OCI-LY3 (cell line): Measurements from ENCODE around the gene C10orf90.

Source experiments
- H2AFZ ChIP-seq: fragments of 200-600, 300-600 bp; shearing (Covaris generic); 2 replicates; pipeline ENCODE4 v1.6.0; 2014; ENCODE audit warnings: antibody characterized with exemption, low read depth, low read length
- H3K27ac ChIP-seq: fragments of 200-600, 300-600 bp; sonication (generic); 2 replicates; pipeline ENCODE4 v1.5.1; 2014; ENCODE audit warnings: mild to moderate bottlenecking, low read length, moderate library complexity, mixed read lengths
- H3K27me3 ChIP-seq: fragments of 200-600, 300-600 bp; sonication (generic); 2 replicates; pipeline ENCODE4 v1.6.1; 2014; ENCODE audit warnings: low read depth, low read length, mixed read lengths
- H3K36me3 ChIP-seq: fragments of 200-600, 300-600 bp; sonication (generic); replicated peaks from 2 replicates; pipeline ENCODE3; 2014; ENCODE audit warnings: low read depth, low read length, mixed read lengths
- H3K4me1 ChIP-seq: fragments of 300-600, 200-600 bp; sonication (generic); 2 replicates; pipeline ENCODE4 v1.6.1; 2014; ENCODE audit warnings: low read length, mixed read lengths
- H3K4me2 ChIP-seq: fragments of 200-600, 300-600 bp; sonication (generic); 2 replicates; pipeline ENCODE4 v1.6.1; 2014; ENCODE audit warnings: low read length, mixed read lengths
- H3K4me3 ChIP-seq: fragments of 300-600, 200-600 bp; sonication (generic); 2 replicates; pipeline ENCODE4 v1.5.1; 2014; ENCODE audit warnings: antibody characterized with exemption, mild to moderate bottlenecking, low read length, moderate library complexity
- H3K79me2 ChIP-seq: fragments of 300-600, 200-600 bp; shearing (Covaris generic); 2 replicates; pipeline ENCODE4 v1.6.1; 2014; ENCODE audit warnings: mild to moderate bottlenecking, low read length, mixed read lengths
- H3K9ac ChIP-seq: fragments of 300-600, 200-600 bp; shearing (Covaris generic); 2 replicates; pipeline ENCODE4 v1.6.0; 2014; ENCODE audit warnings: mild to moderate bottlenecking, low read length, moderate library complexity
- H3K9me3 ChIP-seq: fragments of 200-600, 300-600 bp; shearing (Covaris generic); 2 replicates; pipeline ENCODE4 v1.6.1; 2014; ENCODE audit warnings: low read length, mixed read lengths; ENCODE audit not compliant: insufficient read depth
- H4K20me1 ChIP-seq: fragments of 200-600, 300-600 bp; sonication (generic); 2 replicates; pipeline ENCODE4 v1.6.1; 2016; ENCODE audit warnings: low read length, mixed read lengths; ENCODE audit not compliant: insufficient read depth
- CTCF ChIP-seq: fragments of 200-600, 300-600 bp; sonication (generic); IDR thresholded peaks from 2 replicates; pipeline ENCODE4 v1.5.1; 2014; ENCODE audit warnings: antibody characterized with exemption, low read length, low read depth
- EZH2phosphoT487 ChIP-seq: fragments of 200-600 bp; shearing (Covaris generic); IDR thresholded peaks from 2 replicates; pipeline ENCODE4 v1.6.1; 2018; ENCODE audit warnings: antibody characterized with exemption, mixed run types, low read depth

Gene C10orf90

GRCh38 chr10:126422567-126422966 lies 247.9 kb downstream of the C10orf90 start:
- Histone ChIP-seq H3K27ac (no peak overlapping the region), H3K36me3 (no peaks in the 10 kb centered on the region), H2AFZ (no peak overlapping the region), H3K79me2 (no peaks in the 10 kb centered on the region), H3K4me2 (no peak overlapping the region), H3K27me3 (no peaks in the 10 kb centered on the region), H3K9me3 (no peaks in the 10 kb centered on the region), H3K9ac (no peak overlapping the region), H3K4me3 (no peak overlapping the region), H3K4me1 (no peaks in the 10 kb centered on the region), H4K20me1 (no peaks in the 10 kb centered on the region)
- TF ChIP-seq EZH2phosphoT487 (no peak), CTCF (no peak)

- Histone ChIP-seq H3K27ac (no peak overlapping the region), H2AFZ (no peak overlapping the region), H3K4me3 (no peak overlapping the region), H3K36me3 (no peaks in the 10 kb centered on the region), H3K27me3 (no peaks in the 10 kb centered on the region), H3K4me2 (no peak overlapping the region), H3K9ac (no peak overlapping the region), H3K9me3 (no peaks in the 10 kb centered on the region), H3K4me1 (no peaks in the 10 kb centered on the region), H4K20me1 (no peaks in the 10 kb centered on the region), H3K79me2 (no peaks in the 10 kb centered on the region)
- TF ChIP-seq EZH2phosphoT487 (no peak), CTCF (no peak)
Observed at GRCh38 chr10:126421756-126422256, 248.7 kb downstream of the C10orf90 start.

- no peak for TF ChIP-seq EZH2phosphoT487
- no peak for TF ChIP-seq CTCF
- no peak overlapping the region for H2AFZ ChIP-seq
- no peaks in the 10 kb centered on the region for H3K36me3 ChIP-seq
- H3K27me3 ChIP-seq = no peaks in the 10 kb centered on the region
- H3K27ac ChIP-seq = no peak overlapping the region
- H3K4me2 ChIP-seq = no peak overlapping the region
- H3K9ac ChIP-seq = no peak overlapping the region
- no peaks in the 10 kb centered on the region for H3K79me2 ChIP-seq
- no peaks in the 10 kb centered on the region for H4K20me1 ChIP-seq
- no peaks in the 10 kb centered on the region for H3K9me3 ChIP-seq
- H3K4me1 ChIP-seq = no peaks in the 10 kb centered on the region
- no peak overlapping the region for H3K4me3 ChIP-seq
Observed at GRCh38 chr10:126420567-126421300, 249.8 kb downstream of the C10orf90 start.

- H3K9me3 ChIP-seq = no peaks in the 10 kb centered on the region
- H3K4me3 ChIP-seq = no peak overlapping the region
- H4K20me1 ChIP-seq = no peaks in the 10 kb centered on the region
- no peaks in the 10 kb centered on the region for H3K4me1 ChIP-seq
- H3K9ac ChIP-seq = no peak overlapping the region
- no peaks in the 10 kb centered on the region for H3K27me3 ChIP-seq
- H3K27ac ChIP-seq = no peak overlapping the region
- no peaks in the 10 kb centered on the region for H3K36me3 ChIP-seq
- no peak overlapping the region for H2AFZ ChIP-seq
- TF ChIP-seq CTCF = no peak
- TF ChIP-seq EZH2phosphoT487 = no peak
- no peaks in the 10 kb centered on the region for H3K79me2 ChIP-seq
- H3K4me2 ChIP-seq = no peak overlapping the region
Observed at GRCh38 chr10:126417220-126417825, 253.2 kb downstream of the C10orf90 start.
